ENCODE measurements around the gene CAMTA1. TPM values are rescaled to one million over a fixed set of nuclear protein-coding genes. Genes with fewer than 3 reads are reported as not detected.

The CAMTA1 gene
- total and polyA plus RNA-seq, 8 donors: 42.8 to 213 (median 118) TPM

- Histone ChIP-seq H3K27me3 (no peaks in the 10 kb centered on the region), H3K36me3 (no peaks in the 10 kb centered on the region), H3K4me1 (peaks cover 0 to 24% (median 12%) of the 10 kb centered on the region in 4 donors), H3K27ac (no peak overlapping the region), H3K9me3 (peaks cover 0 to 18% (median 5%) of the 10 kb centered on the region in 4 donors), H3K4me3 (no peak overlapping the region)
- no peak for DNase-seq
- TF ChIP-seq EP300 (IDR thresholded peaks at IDR 0.05): no peak
- TF ChIP-seq CTCF (IDR thresholded peaks at IDR 0.05): no peak
- no peak for TF ChIP-seq POLR2A (IDR thresholded peaks at IDR 0.05)
- TF ChIP-seq POLR2AphosphoS5 (IDR thresholded peaks at IDR 0.05): no peak
- intact Hi-C loops (cut with DNase I; ENCODE audit: low total_unique reads): no loop called here
- WGBS, 5 donors: 86 to 90% (median 89%) methylated on average over 8 of the region's 8 CpGs
Measured at GRCh38 chr1:7303554-7304317, 518.5 kb downstream of the CAMTA1 start.

DNA sequence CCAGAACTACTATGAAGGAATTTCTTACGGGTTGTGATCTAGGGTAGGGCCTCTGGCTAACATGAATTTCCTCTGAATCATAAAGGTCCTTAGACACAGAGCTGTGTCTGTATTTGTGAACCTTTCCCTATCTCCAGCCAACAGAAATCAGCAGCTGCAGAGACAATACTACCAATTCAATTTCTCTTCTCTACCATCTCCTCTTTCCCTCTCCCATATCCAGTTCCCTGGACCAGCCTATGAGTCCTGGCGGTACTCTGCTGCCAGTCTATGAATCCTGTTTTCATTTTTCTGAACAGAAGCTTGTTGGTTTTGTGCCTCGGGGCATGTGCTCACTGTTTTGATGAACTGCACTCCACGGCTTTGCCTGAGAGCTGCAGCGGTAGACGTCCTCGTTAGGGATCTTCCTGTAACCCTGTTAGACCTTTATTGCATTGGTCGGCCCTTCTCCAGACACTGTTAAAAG, 527.9 kb downstream of the CAMTA1 start:
- WGBS, 5 donors: 63 to 78% (median 73%) methylated on average over 8 of the region's 8 CpGs
- no peak for DNase-seq
- no peak overlapping the region for H3K27ac ChIP-seq
- H3K4me1 ChIP-seq: no peaks in the 10 kb centered on the region
- TF ChIP-seq POLR2A (IDR thresholded peaks at IDR 0.05) (no peak), EP300 (IDR thresholded peaks at IDR 0.05) (no peak), CTCF (IDR thresholded peaks at IDR 0.05) (no peak), POLR2AphosphoS5 (IDR thresholded peaks at IDR 0.05) (no peak)
- no peaks in the 10 kb centered on the region for H3K36me3 ChIP-seq
- peaks cover 0 to 3% (median 0%) of the 10 kb centered on the region in 4 donors for H3K9me3 ChIP-seq
- no peak overlapping the region for H3K4me3 ChIP-seq
- intact Hi-C loops (cut with DNase I; ENCODE audit: low total_unique reads): no loop called here
- peaks cover 0 to 7% (median 0%) of the 10 kb centered on the region in 3 donors for H3K27me3 ChIP-seq

DNA sequence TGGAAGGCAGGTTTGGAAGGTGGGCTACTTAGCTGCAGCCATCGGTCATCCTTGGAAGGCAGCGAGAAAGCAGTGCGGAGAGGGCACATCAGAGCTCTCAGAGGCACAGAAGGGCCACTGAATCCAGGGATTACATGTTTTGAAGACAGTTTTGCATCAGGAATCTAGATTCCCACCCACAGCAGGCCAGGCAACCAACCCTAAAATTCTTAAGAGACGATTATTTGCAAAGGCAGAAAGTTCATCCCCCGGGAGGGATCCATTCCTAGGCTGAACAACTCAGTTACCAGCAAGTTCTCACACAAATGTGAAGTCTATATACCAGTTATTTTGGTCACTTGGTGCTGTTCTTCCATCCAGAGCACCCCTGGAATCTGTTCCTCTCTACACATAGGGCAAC, 528.6 kb downstream of the CAMTA1 start:
- WGBS, 5 donors: 91 to 98% (median 95%) methylated on average over 5 of the region's 5 CpGs
- TF ChIP-seq CTCF (IDR thresholded peaks at IDR 0.05): no peak
- TF ChIP-seq POLR2A (IDR thresholded peaks at IDR 0.05): no peak
- no peak for TF ChIP-seq EP300 (IDR thresholded peaks at IDR 0.05)
- no peak for TF ChIP-seq POLR2AphosphoS5 (IDR thresholded peaks at IDR 0.05)
- H3K4me3 ChIP-seq: no peak overlapping the region
- H3K27ac ChIP-seq: no peak overlapping the region
- peaks cover 0 to 7% (median 0%) of the 10 kb centered on the region in 3 donors for H3K27me3 ChIP-seq
- no peaks in the 10 kb centered on the region for H3K4me1 ChIP-seq
- no peaks in the 10 kb centered on the region for H3K36me3 ChIP-seq
- intact Hi-C loops (cut with DNase I; ENCODE audit: low total_unique reads): no loop called here
- DNase-seq: no peak
- H3K9me3 ChIP-seq: no peaks in the 10 kb centered on the region

- no peaks in the 10 kb centered on the region for H3K36me3 ChIP-seq
- WGBS, 5 donors: 75 to 88% (median 80%) methylated on average over 4 of the region's 4 CpGs
- TF ChIP-seq POLR2AphosphoS5 (IDR thresholded peaks at IDR 0.05) (no peak), POLR2A (IDR thresholded peaks at IDR 0.05) (no peak), CTCF (IDR thresholded peaks at IDR 0.05) (no peak), EP300 (IDR thresholded peaks at IDR 0.05) (no peak)
- H3K9me3 ChIP-seq: no peaks in the 10 kb centered on the region
- no peak overlapping the region for H3K27ac ChIP-seq
- H3K4me3 ChIP-seq: no peak overlapping the region
- H3K27me3 ChIP-seq: peaks cover 0 to 7% (median 0%) of the 10 kb centered on the region in 3 donors
- intact Hi-C loops (cut with DNase I; ENCODE audit: low total_unique reads): no loop called here
- no peaks in the 10 kb centered on the region for H3K4me1 ChIP-seq
- DNase-seq: no peak
Measured at GRCh38 chr1:7315316-7315715, 530.1 kb downstream of the CAMTA1 start.

Data from stomach (tissue), 9 donors.